GM12874 (cell line): Measurements from ENCODE around the gene OR10S1.

Source experiments
- CTCF ChIP-seq: IDR thresholded peaks from 2 replicates; pipeline ENCODE4 v1.5.1; 2011; ENCODE audit warnings: low read depth, mild to moderate bottlenecking, control low read depth, low read length, moderate library complexity; ENCODE audit not compliant: insufficient read depth

Gene OR10S1

GRCh38 chr11:123956752-123957151 lies 20.8 kb downstream of the OR10S1 start:
- TF ChIP-seq CTCF = no peak

- TF ChIP-seq CTCF = no peak
Measured at GRCh38 chr11:123945132-123945531, 32.4 kb downstream of the OR10S1 start.

GRCh38 chr11:123943738-123944137 lies 33.8 kb downstream of the OR10S1 start, which contains the start of gene OR6T1:
Gene OR6T1, minus strand, starts transcription at chr11:123943838. Its CDS starts 0 bp downstream, at chr11:123943838.
- no peak for TF ChIP-seq CTCF

- no peak for TF ChIP-seq CTCF
Measured at GRCh38 chr11:123942413-123942812, 35.2 kb downstream of the OR10S1 start.

- TF ChIP-seq CTCF = no peak
Measured at GRCh38 chr11:123939317-123939716, 38.3 kb downstream of the OR10S1 start, which contains the start of gene OR4D5. Gene OR4D5, plus strand, starts transcription at chr11:123939617. Its CDS starts 0 bp downstream, at chr11:123939617.
